Left lung (tissue), 10 donors: ENCODE results near the gene LZTS2. TPM values are rescaled to one million over a fixed set of nuclear protein-coding genes. Genes with fewer than 3 reads are reported as not detected.

Experiments
- ATAC-seq: fragments of 200-7000 bp; cut with Tn5 transposase; one replicate; pipeline ENCODE4 v1.9.1; 2020; ENCODE audit warnings: moderate library complexity
- DNase-seq, 4 donors: peaks; one replicate each; pipeline ENCODE4 v3.0.0-alpha.2; 2013 to 2020
- H3K27ac ChIP-seq, 2 donors: fragments of 200-600 bp; sonication (generic) in 1 of 2; one replicate each; pipeline versions ENCODE4 v1.5.0 to v1.8.0; 2020 to 2021
- H3K27me3 ChIP-seq, 2 donors: fragments of 200-600 bp; sonication (generic) in 1 of 2; one replicate each; pipeline versions ENCODE4 v1.5.0 to v1.8.0; 2020 to 2021
- H3K36me3 ChIP-seq, 2 donors: fragments of 200-600 bp; sonication (generic) in 1 of 2; one replicate each; pipeline versions ENCODE4 v1.5.0 to v1.8.0; 2020 to 2021
- H3K4me1 ChIP-seq, 2 donors: fragments of 200-600 bp; one replicate each; pipeline ENCODE4 v1.8.0; 2021
- H3K4me3 ChIP-seq, 2 donors: fragments of 200-600 bp; sonication (generic) in 1 of 2; one replicate each; pipeline versions ENCODE4 v1.5.0 to v1.8.0; 2020 to 2021; ENCODE audit warnings: mild to moderate bottlenecking in 1 of 2
- H3K9me3 ChIP-seq, 2 donors: fragments of 200-600 bp; sonication (generic) in 1 of 2; one replicate each; pipeline versions ENCODE4 v1.5.0 to v1.8.0; 2020 to 2021
- CTCF ChIP-seq, 2 donors: fragments of 200-600 bp; sonication (generic) in 1 of 2; IDR thresholded peaks; one replicate each; pipeline versions ENCODE4 v1.5.0 to v1.8.0; 2021; ENCODE audit warnings: antibody characterized with exemption in 2 of 2
- intact Hi-C, 2 donors: fragments of 100-400 bp; cut with DNase I; formaldehyde crosslinking; loops; one replicate each; pipeline versions ENCODE4 v1.11.2 to v1.14.2; 2022
- microRNA-seq, 2 donors: library from miRNA; unstranded; fragments of <30 nt; microRNA quantifications; one replicate each; pipeline ENCODE4, GENCODE V29; 2019
- polyA plus RNA-seq, 6 donors: library from polyadenylated mRNA; unstranded; fragments of 120-200 nt; gene quantifications; one replicate each; pipeline ENCODE4 v1.2.1, GENCODE V29; 2013; ENCODE audit not compliant: insufficient read length in 6 of 6
- total RNA-seq, 2 donors: library from RNA; stranded (reverse); fragmentation: NEBNext Ultra II Directional; extraction: Animal tissue kit (Norgen Biotek cat#: 25700); gene quantifications; one replicate each; pipeline ENCODE4 v1.2.1, GENCODE V29; 2021
- donor health status: DM: no; HTN: yes; CAD: no.
- donor health status: DM: no; HTN: no; CAD: no.

Gene LZTS2
- total and polyA plus RNA-seq, 8 donors: 45.2 to 65.7 (median 58.6) TPM

- DNase-seq (no peak), ATAC-seq (no peak)
- no peak for TF ChIP-seq CTCF (IDR thresholded peaks at IDR 0.05)
- peaks cover 24 to 32% of the 10 kb centered on the region in 2 donors for H3K27me3 ChIP-seq
- no peak overlapping the region for H3K4me3 ChIP-seq
- no peaks in the 10 kb centered on the region for H3K9me3 ChIP-seq
- no peak overlapping the region for H3K27ac ChIP-seq
- intact Hi-C loops: no loop called here
- no peaks in the 10 kb centered on the region for H3K36me3 ChIP-seq
- H3K4me1 ChIP-seq: peaks cover 7 to 8% of the 10 kb centered on the region in 2 donors
Observed at GRCh38 chr10:101053516-101053915, 53.9 kb downstream of the LZTS2 start.

- H3K27me3 ChIP-seq: peaks cover 16 to 24% of the 10 kb centered on the region in 2 donors
- ATAC-seq: no peak
- no peak for TF ChIP-seq CTCF (IDR thresholded peaks at IDR 0.05)
- intact Hi-C loops: no loop called here
- no peak overlapping the region for H3K27ac ChIP-seq
- no peak overlapping the region for H3K4me3 ChIP-seq
- no peaks in the 10 kb centered on the region for H3K9me3 ChIP-seq
- no peak for DNase-seq
- peaks cover 7 to 8% of the 10 kb centered on the region in 2 donors for H3K4me1 ChIP-seq
- no peaks in the 10 kb centered on the region for H3K36me3 ChIP-seq
Observed at GRCh38 chr10:101054351-101054750, 54.7 kb downstream of the LZTS2 start.

- ATAC-seq (no peak), DNase-seq (no peak)
- Histone ChIP-seq H3K36me3 (no peaks in the 10 kb centered on the region), H3K27me3 (peaks cover 10 to 19% of the 10 kb centered on the region in 2 donors), H3K4me1 (peaks cover 8 to 11% of the 10 kb centered on the region in 2 donors), H3K27ac (no peak overlapping the region), H3K4me3 (no peak overlapping the region), H3K9me3 (no peaks in the 10 kb centered on the region)
- intact Hi-C loops: no loop called here
- no peak for TF ChIP-seq CTCF (IDR thresholded peaks at IDR 0.05)
Observed at GRCh38 chr10:101054876-101055275, 55.3 kb downstream of the LZTS2 start.

- DNase-seq (no peak), ATAC-seq (no peak)
- Histone ChIP-seq H3K27me3 (peaks cover 5 to 13% of the 10 kb centered on the region in 2 donors), H3K4me1 (peaks cover 2 to 11% of the 10 kb centered on the region in 2 donors), H3K36me3 (no peaks in the 10 kb centered on the region), H3K4me3 (no peak overlapping the region), H3K9me3 (no peaks in the 10 kb centered on the region), H3K27ac (no peak overlapping the region)
- no peak for TF ChIP-seq CTCF (IDR thresholded peaks at IDR 0.05)
- intact Hi-C loops: no loop called here
Observed at GRCh38 chr10:101055411-101055810, 55.8 kb downstream of the LZTS2 start.

GRCh38 chr10:101056365-101057151, 57.0 kb downstream of the LZTS2 start:
- intact Hi-C loops: no loop called here
- Histone ChIP-seq H3K9me3 (no peaks in the 10 kb centered on the region), H3K4me3 (no peak overlapping the region), H3K27ac (no peak overlapping the region), H3K36me3 (no peaks in the 10 kb centered on the region), H3K4me1 (peaks cover under 1 to 16% of the 10 kb centered on the region in 2 donors), H3K27me3 (peaks cover 0 to 9% of the 10 kb centered on the region in 2 donors)
- DNase-seq: no peak
- no peak for TF ChIP-seq CTCF (IDR thresholded peaks at IDR 0.05)
- ATAC-seq: no peak

Small RNA genes lying within 50 kb of the gene (microRNA-seq; reads per million reads assigned to microRNA genes)
- 0 reads per million in 2 donors for gene MIR608

Other genes starting within 250 kb of the LZTS2 start
- gene SLF2, start 86.8 kb upstream of the LZTS2 start, total RNA-seq: 10 to 100 TPM; 26.4 to 35.6 TPM
- 10 to 100 TPM; 54.9 to 70.7 (median 63.2) TPM for gene SLF2, start 86.8 kb upstream of the LZTS2 start, polyA plus RNA-seq
- gene SEMA4G, start 30.3 kb upstream of the LZTS2 start, total RNA-seq: 10 to 100 TPM in 1 of 2 donors, 1 to 10 TPM in 1; 2.7 to 18.9 TPM
- 10 to 100 TPM; 33.4 to 44.2 (median 34.5) TPM for gene SEMA4G, start 30.3 kb upstream of the LZTS2 start, polyA plus RNA-seq
- 10 to 100 TPM; 55.0 to 67.9 TPM for gene MRPL43, start 12.3 kb upstream of the LZTS2 start, total RNA-seq
- gene MRPL43, start 12.3 kb upstream of the LZTS2 start, polyA plus RNA-seq: 100 to 1,000 TPM in 1 of 6 donors, 10 to 100 TPM in 5; 75.7 to 103 (median 86.4) TPM
- 1 to 10 TPM; 3.4 to 6.6 TPM for gene TWNK, start 12.3 kb upstream of the LZTS2 start, total RNA-seq
- gene TWNK, start 12.3 kb upstream of the LZTS2 start, polyA plus RNA-seq: 10 to 100 TPM in 5 of 6 donors, 1 to 10 TPM in 1; 9.2 to 12.5 (median 10.6) TPM
- under 1 TPM; 0.58 to 0.96 TPM for gene PDZD7, start 31.3 kb downstream of the LZTS2 start, total RNA-seq
- under 1 TPM; 0.41 to 0.80 (median 0.71) TPM for gene PDZD7, start 31.3 kb downstream of the LZTS2 start, polyA plus RNA-seq
- 10 to 100 TPM; 67.2 to 79.0 TPM for gene SFXN3, start 31.4 kb downstream of the LZTS2 start, total RNA-seq
- gene SFXN3, start 31.4 kb downstream of the LZTS2 start, polyA plus RNA-seq: 10 to 100 TPM; 20.8 to 29.6 (median 22.5) TPM
- 10 to 100 TPM in 1 of 2 donors, 1 to 10 TPM in 1; 7.1 to 12.0 TPM for gene KAZALD1, start 62.2 kb downstream of the LZTS2 start, total RNA-seq
- gene KAZALD1, start 62.2 kb downstream of the LZTS2 start, polyA plus RNA-seq: 10 to 100 TPM in 5 of 6 donors, 1 to 10 TPM in 1; 9.3 to 17.0 (median 14.2) TPM
- gene TLX1, start 131.5 kb downstream of the LZTS2 start, total RNA-seq: not detected
- not detected for gene TLX1, start 131.5 kb downstream of the LZTS2 start, polyA plus RNA-seq
- gene LBX1, start 229.7 kb downstream of the LZTS2 start, total RNA-seq: under 1 TPM; 0.18 to 0.47 TPM
- under 1 TPM; 0.18 to 0.75 (median 0.41) TPM for gene LBX1, start 229.7 kb downstream of the LZTS2 start, polyA plus RNA-seq